Right lobe of liver (tissue), 6 donors: ENCODE results near the gene ITPR3. TPM values are rescaled to one million over a fixed set of nuclear protein-coding genes. Genes with fewer than 3 reads are reported as not detected.

Experiments used
- ATAC-seq, 4 donors: fragments of 200-7000 bp; cut with Tn5 transposase; one replicate each; pipeline ENCODE4 v1.9.1; 2020; ENCODE audit warnings: mild to moderate bottlenecking in 4 of 4, moderate library complexity in 4 of 4
- DNase-seq, 3 donors: peaks; one replicate each; pipeline ENCODE4 v3.0.0-alpha.2; 2020
- H3K27ac ChIP-seq, 3 donors: fragments of 200-600 bp; one replicate each; pipeline ENCODE4 v1.8.0; 2022
- H3K27me3 ChIP-seq, 2 donors: fragments of 200-600 bp; one replicate each; pipeline ENCODE4 v1.8.0; 2022
- H3K36me3 ChIP-seq, 4 donors: fragments of 200-600 bp; sonication (generic) in 1 of 4; one replicate each; pipeline versions ENCODE4 v1.5.1 to v1.8.0; 2017 to 2022; ENCODE audit warnings: control low read depth in 1 of 4
- H3K4me1 ChIP-seq, 4 donors: fragments of 200-600 bp; sonication (generic) in 1 of 4; one replicate each; pipeline versions ENCODE4 v1.5.1 to v1.8.0; 2017 to 2022; ENCODE audit warnings: control low read depth in 1 of 4
- H3K4me3 ChIP-seq, 3 donors: fragments of 200-600 bp; one replicate each; pipeline ENCODE4 v1.8.0; 2022
- H3K9me3 ChIP-seq, 4 donors: fragments of 200-600 bp; sonication (generic) in 1 of 4; one replicate each; pipeline versions ENCODE4 v1.5.1 to v1.8.0; 2017 to 2022; ENCODE audit warnings: control low read depth in 1 of 4
- POLR2A ChIP-seq: fragments of 450-650 bp; IDR thresholded peaks from one replicate; pipeline ENCODE4 v1.6.1; 2017; ENCODE audit warnings: antibody characterized with exemption, mild to moderate bottlenecking
- WGBS: methylation state at CpG from one replicate; pipeline ENCODE4 v1.1.6; 2018; ENCODE audit warnings: low coverage, low lambda C conversion rate; ENCODE audit not compliant: insufficient coverage; ENCODE audit errors: missing lambda C conversion rate; 5-methylcytosine and 5-hydroxymethylcytosine counted together
- intact Hi-C, 2 donors: fragments of 100-400 bp; cut with DNase I; formaldehyde crosslinking; loops; one replicate each; pipeline versions ENCODE4 v1.11.2 to v1.14.1; 2022
- total RNA-seq, 6 experiments: library from RNA; depleted of rRNA in 2 of 6; stranded (reverse); fragments of >200 nt in 2 of 6; fragmentation: NEBNext Ultra II Directional in 3 of 6; extraction: Animal tissue kit (Norgen Biotek cat#: 25700) in 3 of 6; gene quantifications; one replicate each; pipeline versions ENCODE4 v1.1.0 to v1.2.4, GENCODE V29; 2016 to 2023
- TF ChIP-seq, protein P1 (sequence below), 4 donors: fragments of 200-600 bp in 3 of 4; fragments of 450-650 bp in 1 of 4; IDR thresholded peaks; one replicate each; pipeline versions ENCODE4 v1.5.1 to v1.8.0; 2016 to 2022; ENCODE audit warnings: antibody characterized with exemption in 4 of 4, mild to moderate bottlenecking in 2 of 4
- donor health status: DM: no; HTN: yes; CAD: no.
- donor health status: DM: no; HTN: no; CAD: no.
- donor health status: DM: no; HTN: no; CAD: no.
- donor health status: DM: no; HTN: yes; CAD: no.
- donor health status: DM: no; HTN: yes; CAD: no.

ITPR3 gene
- total RNA-seq, 6 experiments from 2014 or later, result 0.79 to 3.5 (median 1.6) TPM

DNA sequence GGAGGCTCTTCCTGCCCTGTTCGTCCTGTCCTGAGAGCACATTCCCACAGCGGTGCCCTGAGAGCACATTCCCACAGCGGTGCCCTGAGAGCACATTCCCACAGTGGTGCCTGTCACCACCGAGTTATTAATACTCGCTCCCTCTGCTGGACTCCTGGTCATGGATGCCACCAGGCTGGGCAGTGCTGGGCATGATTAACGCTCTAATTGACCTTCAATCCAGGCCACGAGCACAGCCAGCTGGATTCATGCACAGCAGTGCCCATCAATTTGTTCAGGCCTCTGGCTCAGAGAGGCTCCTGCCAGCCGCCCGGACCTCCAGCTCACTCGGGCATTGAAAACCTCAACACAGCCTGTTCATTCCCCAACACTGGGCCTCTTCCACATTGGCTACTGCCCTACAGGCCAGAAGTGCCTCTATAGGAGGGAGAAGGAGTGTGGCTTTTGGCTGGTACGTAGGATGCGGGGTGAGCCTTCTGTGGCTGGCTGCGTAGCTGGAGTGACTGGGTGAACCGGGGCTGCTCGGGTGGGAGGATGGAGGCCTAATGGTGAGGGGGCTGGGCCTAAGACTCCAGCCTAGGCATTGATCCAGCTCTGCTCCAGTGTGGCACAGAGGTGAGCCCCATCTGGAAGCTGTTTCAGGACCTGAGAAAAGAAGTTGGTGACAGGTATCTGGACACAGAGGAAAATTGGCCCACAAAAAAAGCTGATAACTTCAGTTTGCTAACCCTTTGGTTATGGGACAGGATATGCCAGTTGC lies 116.3 kb downstream of the ITPR3 start:
- Histone ChIP-seq H3K27me3 (no peaks in the 10 kb centered on the region), H3K4me1 (peaks cover 0 to 27% (median 12%) of the 10 kb centered on the region in 4 donors), H3K27ac (no peak overlapping the region), H3K36me3 (peaks cover 0 to 7% (median 1%) of the 10 kb centered on the region in 4 donors), H3K4me3 (no peak overlapping the region), H3K9me3 (no peaks in the 10 kb centered on the region)
- TF ChIP-seq, protein P1, sequence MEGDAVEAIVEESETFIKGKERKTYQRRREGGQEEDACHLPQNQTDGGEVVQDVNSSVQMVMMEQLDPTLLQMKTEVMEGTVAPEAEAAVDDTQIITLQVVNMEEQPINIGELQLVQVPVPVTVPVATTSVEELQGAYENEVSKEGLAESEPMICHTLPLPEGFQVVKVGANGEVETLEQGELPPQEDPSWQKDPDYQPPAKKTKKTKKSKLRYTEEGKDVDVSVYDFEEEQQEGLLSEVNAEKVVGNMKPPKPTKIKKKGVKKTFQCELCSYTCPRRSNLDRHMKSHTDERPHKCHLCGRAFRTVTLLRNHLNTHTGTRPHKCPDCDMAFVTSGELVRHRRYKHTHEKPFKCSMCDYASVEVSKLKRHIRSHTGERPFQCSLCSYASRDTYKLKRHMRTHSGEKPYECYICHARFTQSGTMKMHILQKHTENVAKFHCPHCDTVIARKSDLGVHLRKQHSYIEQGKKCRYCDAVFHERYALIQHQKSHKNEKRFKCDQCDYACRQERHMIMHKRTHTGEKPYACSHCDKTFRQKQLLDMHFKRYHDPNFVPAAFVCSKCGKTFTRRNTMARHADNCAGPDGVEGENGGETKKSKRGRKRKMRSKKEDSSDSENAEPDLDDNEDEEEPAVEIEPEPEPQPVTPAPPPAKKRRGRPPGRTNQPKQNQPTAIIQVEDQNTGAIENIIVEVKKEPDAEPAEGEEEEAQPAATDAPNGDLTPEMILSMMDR (IDR thresholded peaks at IDR 0.05), result no peak
- TF ChIP-seq POLR2A, result no peak
- ATAC-seq, result peak in 1 of 4 donors; percentile 21
- intact Hi-C loops, result no loop called here
- WGBS, result 63% methylated on average over 7 of the region's 15 CpGs
- DNase-seq, result peak in 2 of 3 donors; percentile 30 to 80

DNA sequence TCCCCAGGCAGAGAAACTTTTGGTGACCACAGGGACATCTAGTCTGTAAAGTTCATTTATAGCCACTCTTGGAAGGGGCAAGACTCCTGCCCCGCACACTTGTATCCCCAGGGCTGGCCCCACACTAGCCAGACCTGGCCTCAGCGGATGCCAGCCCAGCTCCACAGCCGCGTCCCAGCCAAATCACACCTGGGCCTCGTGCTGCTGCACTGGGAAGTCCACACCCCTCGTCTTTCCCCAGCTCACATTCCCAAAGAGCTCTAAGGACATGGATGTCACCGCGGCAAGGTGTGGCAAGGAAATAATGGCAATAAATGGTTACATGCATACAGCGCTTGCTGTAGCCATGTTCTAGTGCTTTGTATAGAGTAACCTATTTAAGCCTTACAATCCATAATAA lies 117.0 kb downstream of the ITPR3 start:
- intact Hi-C loops, result no loop called here
- WGBS, result 67% methylated on average over 3 of the region's 9 CpGs
- ATAC-seq (peak in 2 of 4 donors; percentile 9 to 52), DNase-seq (peak in 2 of 3 donors; percentile 35 to 79)
- peaks cover 0 to 7% (median 1%) of the 10 kb centered on the region in 4 donors for H3K36me3 ChIP-seq
- no peak overlapping the region for H3K27ac ChIP-seq
- no peaks in the 10 kb centered on the region for H3K9me3 ChIP-seq
- H3K4me1 ChIP-seq, result peaks cover 0 to 27% (median 12%) of the 10 kb centered on the region in 4 donors
- no peaks in the 10 kb centered on the region for H3K27me3 ChIP-seq
- no peak overlapping the region for H3K4me3 ChIP-seq
- TF ChIP-seq, protein P1 (IDR thresholded peaks at IDR 0.05), result no peak
- no peak for TF ChIP-seq POLR2A

DNA sequence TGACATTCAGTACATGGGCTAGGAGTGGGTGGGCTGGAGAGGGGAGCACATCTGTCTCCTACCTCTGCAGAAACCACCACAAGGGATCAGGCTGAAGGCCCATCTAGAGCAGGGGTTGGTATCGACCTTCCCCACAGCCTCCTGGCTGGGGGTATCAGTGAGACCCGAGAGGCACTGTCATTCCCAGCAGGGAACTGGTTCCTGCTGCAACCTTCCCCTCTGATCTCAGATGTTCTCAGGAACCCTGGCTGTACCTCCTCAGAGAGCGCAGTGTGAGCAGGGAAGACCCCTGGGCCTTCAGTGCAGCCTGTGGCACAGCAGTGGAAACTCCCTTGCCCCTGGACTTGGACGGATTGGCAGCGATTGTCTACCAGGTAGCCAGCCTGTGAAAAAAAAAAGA lies 117.8 kb downstream of the ITPR3 start:
- peaks cover 0 to 34% (median 15%) of the 10 kb centered on the region in 4 donors for H3K4me1 ChIP-seq
- 60% methylated on average over 1 of the region's 5 CpGs for WGBS
- H3K36me3 ChIP-seq, result peaks cover 0 to 3% (median 1%) of the 10 kb centered on the region in 4 donors
- intact Hi-C loops, result no loop called here
- no peak for DNase-seq
- TF ChIP-seq POLR2A, result no peak
- TF ChIP-seq, protein P1 (IDR thresholded peaks at IDR 0.05), result no peak
- H3K27me3 ChIP-seq, result no peaks in the 10 kb centered on the region
- no peak for ATAC-seq
- no peak overlapping the region for H3K4me3 ChIP-seq
- H3K27ac ChIP-seq, result peak overlapping the region in 2 of 3 donors; percentile 50 to 83
- H3K9me3 ChIP-seq, result no peaks in the 10 kb centered on the region

DNA sequence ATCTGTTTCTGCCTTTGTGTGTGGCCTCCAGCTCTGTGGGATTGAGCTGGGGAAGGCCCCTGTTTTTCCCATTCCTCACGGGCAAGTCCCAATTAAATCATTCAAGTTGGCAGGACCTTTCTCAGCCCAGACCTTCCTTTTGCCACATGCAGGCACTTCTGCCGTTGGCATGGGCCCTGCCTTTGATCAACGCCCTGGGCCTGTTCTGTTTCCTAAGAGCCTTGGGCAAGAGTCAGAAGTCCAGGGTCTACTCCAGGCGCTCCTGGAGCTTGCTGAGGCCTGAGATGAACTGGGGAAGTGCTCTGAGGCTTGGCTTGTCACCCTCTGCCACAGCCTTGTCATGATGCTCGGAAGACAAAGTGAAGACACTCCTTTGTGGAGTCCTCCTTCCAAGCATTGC lies 118.4 kb downstream of the ITPR3 start:
- no peaks in the 10 kb centered on the region for H3K27me3 ChIP-seq
- DNase-seq (peak; percentile 60 to 89 (median 83)), ATAC-seq (peak; percentile 42 to 71 (median 58))
- no peaks in the 10 kb centered on the region for H3K9me3 ChIP-seq
- 43% methylated on average over 3 of the region's 5 CpGs for WGBS
- intact Hi-C loops, result no loop called here
- no peak overlapping the region for H3K4me3 ChIP-seq
- H3K36me3 ChIP-seq, result peaks cover 0 to 3% (median 1%) of the 10 kb centered on the region in 4 donors
- H3K4me1 ChIP-seq, result peaks cover 0 to 41% (median 17%) of the 10 kb centered on the region in 4 donors
- TF ChIP-seq POLR2A, result no peak
- TF ChIP-seq, protein P1 (IDR thresholded peaks at IDR 0.05), result no peak
- peak overlapping the region; percentile 35 to 83 (median 50) for H3K27ac ChIP-seq
